ENCODE measurements around the gene AGBL1.
"Not testable (repeated sequence)": the region's sequence is repeated elsewhere in the genome, so short reads cannot be mapped to it uniquely, and the experiment has no call there.

AGBL1 gene

DNA sequence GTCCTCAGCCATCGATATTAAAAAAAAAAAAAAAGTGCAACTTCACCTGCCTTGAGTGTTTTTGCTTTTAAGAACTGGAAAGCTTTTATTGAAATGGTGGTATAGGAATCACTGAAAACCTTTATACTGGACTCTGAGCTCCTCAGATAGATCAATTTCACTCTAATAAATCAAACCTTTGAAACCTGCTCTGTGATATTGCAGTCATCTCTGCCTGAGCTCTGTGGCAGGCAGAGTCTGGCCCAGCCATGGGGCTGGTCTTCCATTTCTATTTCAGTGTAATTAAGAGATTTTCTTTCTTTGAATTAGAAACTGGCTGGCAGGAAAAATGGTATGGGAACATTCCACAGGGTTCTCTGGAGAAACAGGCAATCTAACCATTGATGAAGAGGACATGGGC lies 762.5 kb downstream of the AGBL1 start:
- DNase-seq = no peak

DNA sequence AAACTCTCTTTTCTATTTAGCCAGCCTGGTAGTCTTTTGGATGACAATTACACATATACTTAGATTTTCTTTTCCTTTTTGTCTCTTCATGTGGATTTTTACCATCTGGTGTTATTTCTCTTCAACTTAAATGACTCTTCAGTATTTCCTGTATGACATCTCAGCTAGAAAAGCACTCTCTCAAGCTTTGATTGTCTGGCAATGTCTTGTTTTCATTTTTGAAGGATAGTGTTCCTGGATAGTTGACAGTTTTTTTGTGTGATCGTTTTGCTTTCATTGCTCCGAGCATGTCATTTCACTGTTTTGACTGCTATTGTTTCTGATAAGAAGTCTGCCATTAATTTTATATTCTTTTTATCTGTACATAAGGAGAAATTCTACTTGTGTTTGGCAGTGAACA lies 766.4 kb downstream of the AGBL1 start:
- no peak for DNase-seq

DNA sequence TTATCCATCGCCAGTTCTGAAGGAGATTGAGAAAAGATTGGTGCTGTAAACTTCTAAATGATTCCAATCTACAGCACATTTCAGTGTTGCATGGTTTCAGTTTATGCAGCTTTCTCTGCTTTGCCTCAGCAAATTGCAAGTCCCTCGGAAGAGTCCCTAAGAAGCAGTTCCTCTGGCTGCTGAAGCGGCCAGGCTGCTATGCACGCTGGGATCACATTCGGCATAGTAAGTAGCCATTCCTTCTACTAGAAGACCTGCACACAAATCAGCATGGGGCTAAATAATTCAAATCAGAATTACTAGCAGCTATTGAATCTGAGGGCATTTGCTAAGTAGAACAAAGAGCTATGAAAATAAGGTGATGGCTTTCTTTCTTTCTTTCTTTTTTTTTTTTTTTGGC lies 769.5 kb downstream of the AGBL1 start:
- no peak for DNase-seq

DNA sequence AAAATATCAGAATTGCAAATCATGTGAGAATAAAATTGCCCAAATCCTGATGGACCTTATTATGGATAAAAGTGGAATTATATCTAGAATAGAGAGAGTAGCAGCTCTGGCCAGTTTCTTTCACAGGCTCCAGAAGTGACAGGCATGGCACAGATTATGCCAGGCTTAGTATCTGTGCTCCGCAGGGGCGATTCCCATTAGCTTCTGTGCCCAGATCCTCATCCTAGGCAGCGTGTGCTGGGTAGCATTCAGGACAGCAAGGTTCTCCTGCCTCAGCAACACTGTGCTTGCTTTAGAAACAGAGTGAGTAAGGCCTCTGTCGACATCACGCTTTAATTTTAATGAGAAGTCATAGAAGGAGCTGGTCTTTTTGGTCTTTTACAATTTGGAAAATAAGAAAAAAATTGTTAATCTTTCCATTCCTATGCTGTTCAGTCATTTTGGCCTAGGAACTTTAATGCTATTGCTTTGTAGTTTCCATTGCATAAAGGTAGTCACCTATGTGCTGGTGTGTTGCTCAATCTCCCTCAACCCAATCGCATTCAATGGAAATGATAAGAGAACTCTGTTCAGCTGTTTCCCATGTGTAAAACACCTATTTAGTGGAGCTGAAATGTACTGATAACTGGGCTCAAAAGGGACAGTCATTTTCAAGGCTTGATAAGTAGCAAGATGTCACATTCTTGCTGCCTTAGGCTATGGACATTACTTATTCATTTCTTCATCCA lies 770.1 kb downstream of the AGBL1 start:
- no peak for DNase-seq

DNA sequence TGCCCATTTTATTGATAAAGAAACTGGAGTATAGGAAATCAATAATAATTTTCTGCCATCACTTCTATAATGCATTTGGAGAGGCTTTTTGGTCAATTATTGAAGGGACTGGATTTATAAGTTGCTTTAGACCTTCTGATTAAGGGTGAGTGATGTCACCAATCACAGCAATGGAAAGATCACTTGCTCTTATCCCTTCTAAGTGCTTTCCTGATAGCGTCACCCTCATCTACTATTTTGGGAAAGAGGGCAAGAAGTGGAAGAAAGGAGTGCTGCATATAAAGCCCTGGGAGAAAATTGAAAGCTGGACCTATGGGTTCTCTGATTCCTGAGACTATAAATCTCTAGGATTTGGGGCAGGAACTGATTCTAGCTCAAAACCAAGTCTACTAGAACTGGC lies 771.3 kb downstream of the AGBL1 start:
- DNase-seq = no peak

DNA sequence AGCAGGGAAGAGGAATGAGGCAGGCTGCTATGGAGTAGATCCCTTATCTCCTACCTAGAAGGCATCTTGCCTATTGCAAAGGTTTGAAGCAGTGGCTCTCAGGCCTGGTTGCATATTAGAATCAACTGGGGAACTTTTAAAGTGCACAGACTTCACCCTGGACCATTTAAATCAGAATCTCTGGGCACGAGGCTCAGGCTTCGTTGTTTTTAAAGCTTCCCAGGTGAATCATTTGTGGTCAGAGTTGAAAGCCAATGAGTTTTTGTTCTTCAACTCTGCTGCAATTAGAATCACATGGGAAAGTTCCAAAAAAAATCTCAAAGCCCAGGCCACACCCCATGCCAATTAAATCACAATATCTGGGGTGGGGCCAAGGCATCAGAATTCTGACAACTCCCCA lies 773.1 kb downstream of the AGBL1 start:
- no peak for DNase-seq

DNA sequence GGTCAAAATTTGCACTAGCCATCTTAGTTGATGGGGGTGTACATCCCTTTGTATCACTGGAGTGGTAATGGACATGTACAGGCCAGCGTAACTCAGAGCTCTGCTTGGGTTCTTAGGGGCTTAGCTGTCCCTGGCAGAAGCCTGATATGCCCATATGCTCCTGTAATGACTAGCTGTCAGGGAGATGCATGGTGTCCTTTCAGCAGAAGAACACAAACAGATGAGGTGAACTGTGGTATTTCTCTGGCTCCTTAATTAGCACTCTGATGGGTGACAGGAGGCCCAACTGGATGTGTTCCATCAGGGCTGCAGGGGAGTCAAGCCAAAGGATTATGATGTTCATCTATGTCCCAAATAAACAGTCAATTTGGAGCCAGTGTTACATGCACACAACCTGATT lies 774.5 kb downstream of the AGBL1 start:
- DNase-seq = no peak

DNA sequence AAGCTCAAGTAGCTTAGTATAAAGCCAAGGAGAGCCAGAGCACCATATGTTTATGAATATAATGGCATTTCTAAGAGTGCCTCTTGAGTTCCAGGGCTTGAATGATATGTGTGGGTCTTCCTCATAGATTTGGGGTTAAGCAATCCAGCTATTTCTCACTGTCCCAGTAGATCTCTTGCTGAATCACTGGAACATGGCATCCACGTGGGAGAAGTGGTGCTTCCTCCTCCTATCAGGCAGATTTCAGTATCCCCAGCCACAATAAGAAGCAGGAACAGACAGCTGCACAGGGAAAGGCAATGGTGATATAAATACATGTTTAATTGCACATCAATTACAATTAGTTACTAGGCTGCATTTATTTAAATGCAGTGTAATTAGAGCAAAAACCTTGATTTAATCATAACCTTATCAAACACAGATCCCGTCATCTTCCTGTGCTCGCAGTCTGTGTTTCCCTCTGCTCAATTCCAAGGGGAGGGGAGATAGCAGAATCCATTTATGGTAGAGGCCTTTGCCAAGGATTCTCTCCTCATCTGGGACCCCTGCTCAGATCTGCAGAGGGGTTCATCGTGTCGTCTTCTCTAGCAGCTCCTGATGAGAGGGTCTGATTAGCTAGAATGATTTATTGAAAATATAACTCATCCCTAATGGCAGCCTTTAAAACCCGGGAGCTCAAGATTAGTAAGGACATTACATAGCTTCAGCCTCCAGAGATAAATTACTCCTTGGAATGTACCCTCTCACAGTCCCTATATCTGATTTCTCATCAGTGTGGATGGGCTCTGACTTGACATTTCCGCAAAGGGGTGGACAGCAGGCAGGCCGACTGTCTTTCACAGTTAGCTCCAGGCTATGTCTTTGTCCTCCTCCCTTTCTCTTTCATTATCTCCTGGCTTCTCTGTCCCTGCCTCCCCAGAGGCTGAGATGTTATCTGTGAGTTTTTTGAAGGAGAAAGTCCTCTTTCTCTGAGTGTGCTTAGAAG lies 775.9 kb downstream of the AGBL1 start:
- DNase-seq = no peak

DNA sequence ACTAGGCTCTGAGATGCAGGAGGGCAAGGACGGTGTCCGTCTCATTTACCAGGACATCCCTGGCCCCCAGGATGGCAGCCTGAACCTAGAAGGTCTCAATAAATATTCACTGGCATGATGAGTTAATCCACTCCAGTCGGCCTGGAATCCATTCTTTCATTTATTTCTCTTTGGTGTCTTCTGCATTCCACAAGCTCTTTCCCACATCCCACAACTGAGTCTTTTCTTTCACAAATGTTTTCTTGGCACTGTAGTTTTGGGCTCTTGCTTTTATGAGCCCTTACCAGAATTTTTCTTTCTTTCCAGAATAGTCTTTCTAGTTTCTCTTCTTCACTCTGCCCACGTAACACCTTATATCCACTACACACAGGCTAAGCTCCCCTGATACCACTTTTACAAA lies 778.0 kb downstream of the AGBL1 start:
- no peak for DNase-seq

DNA sequence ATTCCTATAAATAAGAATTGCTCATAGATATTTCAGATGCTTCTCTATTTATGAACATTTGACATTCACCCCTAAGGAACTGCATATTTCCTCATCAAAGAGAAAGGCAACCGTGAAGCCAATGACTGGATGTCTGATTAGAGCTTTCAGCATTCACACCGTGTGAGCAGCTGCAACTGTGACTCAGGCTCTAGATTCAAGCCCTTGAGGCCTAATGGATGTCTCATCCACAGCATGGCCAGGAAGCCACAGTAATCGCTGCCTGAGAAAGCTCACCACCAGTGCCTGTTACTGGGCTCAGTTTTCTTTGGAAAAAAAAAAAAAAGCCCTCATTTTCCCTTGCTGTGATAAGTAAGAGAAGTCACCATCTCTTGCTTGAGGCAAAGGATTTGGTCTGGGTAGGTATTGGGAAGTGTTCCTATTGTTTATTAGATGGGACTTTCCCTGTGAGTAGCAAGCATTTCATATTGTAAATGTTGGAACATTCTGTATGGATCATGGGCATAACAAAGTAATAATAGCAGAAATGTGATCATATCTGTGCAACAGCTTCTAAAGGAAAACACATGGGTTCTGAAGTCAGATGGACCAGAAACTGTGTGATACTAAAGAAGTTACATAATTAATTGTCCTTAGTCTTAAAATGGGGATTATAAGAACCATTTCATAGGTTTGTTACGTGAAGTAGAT lies 783.7 kb downstream of the AGBL1 start:
- no peak for DNase-seq

DNA sequence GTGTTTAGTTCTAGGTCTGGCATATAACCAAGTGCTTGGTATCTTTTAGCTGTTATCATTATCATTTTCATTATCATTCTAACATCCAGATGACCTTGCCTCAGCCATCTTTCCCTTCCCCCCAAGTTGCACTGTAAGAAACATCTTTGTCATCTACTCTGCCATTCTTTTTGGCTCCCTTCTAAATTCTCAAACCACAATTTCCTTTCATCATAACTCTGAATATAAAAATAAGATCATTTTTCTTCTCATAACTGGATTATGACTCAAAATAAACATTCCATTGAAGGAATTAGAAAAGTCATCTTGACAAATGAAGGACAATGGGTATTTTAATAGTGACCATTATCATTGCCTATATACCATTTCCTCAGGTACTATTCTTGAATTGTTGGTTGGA lies 786.2 kb downstream of the AGBL1 start:
- no peak for DNase-seq

DNA sequence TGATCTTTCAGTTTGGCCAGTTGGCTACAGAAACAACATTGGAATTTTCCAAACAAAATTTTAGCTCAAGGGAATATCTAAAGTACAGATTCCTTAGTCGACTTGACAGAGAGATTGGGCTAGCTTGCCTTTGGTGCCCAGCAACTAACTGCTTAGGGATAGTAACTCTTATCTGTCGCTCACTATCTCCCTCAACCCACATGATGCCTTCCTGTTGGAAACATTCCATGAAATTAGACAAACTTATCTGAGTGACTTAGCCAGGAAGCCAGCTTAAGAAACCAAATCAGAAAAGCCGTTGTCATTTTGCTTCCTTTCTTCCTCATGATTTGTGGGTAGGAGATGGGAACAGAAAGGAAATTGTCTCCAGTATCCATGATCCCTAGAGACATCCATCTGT lies 791.2 kb downstream of the AGBL1 start:
- no peak for DNase-seq

DNA sequence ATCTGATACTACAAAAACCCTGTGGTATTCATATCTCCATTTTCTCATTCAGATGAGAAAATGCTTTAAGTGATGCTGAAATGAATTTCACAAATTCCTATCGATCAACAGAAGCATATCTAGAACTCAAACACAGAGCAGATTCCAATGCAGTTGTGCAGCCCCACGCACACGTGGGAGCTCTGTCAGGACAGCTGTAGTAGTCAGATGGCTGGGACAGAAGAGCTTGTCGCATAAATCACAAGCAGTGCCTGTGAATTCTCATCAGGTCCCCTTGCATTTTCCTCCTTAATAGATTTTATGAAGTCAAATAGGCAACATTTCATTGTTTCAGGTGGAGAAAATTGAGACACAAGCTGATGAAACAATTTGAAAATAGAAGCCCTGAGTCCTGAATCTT lies 792.3 kb downstream of the AGBL1 start:
- DNase-seq = no peak

DNA sequence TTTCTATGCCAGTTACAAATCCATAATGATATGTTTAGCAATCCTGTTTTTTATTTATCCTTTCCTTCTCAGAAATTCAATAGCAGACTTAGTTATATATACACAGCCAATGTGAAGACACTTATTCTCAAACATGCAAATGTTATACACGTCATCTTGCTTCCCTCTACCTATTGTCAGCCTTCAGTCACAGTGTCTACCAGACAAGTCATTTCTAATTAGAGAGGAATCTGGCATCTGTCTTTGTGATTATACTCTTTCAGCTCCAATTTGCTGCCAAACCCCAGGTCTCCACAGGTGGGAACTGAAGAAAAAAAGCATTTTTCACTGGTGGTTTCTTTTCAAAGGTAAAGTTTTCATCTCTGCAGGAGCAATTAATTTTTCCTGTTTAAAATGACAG lies 793.1 kb downstream of the AGBL1 start:
- no peak for DNase-seq

DNA sequence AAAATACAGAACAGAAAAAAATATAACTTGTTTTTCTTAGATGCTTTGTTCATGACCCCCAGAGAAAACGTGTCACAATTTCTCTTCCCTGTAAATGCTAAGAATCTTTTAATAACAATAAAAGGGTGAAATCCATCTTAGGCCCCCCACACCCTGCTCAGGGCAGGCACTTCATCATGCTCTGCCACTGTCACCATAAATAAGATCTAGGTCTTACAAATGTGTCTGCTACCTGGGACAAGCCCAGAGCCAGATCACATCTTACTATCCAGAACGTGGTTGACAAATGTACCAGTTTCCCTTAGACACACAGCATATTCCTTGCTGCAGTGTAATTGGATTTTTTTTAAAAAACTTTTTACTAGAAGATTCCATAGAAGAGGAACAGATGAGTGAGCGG lies 795.4 kb downstream of the AGBL1 start:
- no peak for DNase-seq

DNA sequence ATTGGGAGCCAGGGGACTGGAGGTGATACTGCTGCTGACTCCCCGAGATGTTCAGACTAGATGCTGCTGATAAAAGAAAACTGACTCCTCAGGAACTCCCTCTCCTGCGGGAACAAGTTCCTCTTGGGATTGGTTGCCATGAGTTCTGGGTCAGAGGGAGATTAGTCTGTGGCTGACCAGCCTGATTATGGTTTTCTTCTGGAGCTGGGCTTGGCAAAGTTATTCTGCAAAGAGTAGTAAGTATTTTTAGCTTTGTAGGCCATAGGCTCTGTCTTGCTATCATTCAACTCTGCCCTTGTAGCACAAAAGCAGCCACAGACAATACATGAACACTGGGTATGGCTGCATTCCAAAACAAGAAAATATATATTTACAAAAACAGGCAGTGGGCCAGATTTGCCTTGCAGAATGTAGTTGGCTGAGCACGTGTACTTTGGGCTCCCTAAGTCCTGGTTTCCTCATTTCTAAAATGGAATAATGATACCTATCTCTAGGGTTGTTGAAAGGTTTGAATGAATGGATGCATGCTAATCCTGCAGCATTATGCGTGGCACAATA lies 796.8 kb downstream of the AGBL1 start:
- no peak for DNase-seq

DNA sequence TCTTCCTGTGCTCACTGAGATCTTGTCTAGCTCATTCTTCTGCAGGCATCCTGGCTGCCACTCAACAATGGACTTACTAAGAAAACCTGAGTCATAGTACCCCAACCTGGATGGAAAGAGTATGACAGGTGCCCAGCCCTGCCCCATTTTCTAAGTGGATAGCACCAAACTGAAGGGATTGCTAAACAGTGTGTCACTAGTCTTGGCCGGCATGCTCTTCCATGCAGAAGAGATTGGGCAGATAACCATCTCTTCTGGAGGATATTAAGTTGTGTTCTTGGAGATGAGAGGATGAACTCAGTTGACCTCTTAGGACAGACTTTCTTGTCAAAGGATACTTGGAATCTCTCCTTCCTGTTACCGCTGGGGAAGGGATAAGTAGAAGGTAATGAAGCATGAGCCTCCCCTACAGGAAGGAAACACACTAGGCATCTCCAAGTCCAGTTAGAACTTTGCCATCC lies 797.5 kb downstream of the AGBL1 start:
- no peak for DNase-seq

DNA sequence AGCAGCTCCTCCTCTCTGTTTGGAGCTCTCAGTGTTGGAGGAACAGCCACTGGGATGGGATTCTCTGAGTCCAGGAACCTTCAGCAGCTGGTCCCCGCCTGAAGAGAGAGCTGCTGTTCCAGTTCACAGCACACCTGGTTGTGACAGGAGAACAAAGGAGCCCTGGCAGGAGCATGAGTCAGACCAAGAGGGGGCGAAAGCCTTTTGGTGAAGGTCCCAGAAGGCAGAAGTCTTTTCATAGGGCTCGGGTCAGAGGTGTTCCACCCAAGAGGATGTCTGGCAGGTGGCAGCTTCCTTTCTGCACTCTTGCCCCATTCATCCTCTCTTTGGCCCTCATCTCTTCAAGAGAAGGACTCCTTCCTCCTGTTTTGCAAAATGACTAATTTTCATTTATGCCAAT lies 799.2 kb downstream of the AGBL1 start:
- not testable (repeated sequence) for DNase-seq

DNA sequence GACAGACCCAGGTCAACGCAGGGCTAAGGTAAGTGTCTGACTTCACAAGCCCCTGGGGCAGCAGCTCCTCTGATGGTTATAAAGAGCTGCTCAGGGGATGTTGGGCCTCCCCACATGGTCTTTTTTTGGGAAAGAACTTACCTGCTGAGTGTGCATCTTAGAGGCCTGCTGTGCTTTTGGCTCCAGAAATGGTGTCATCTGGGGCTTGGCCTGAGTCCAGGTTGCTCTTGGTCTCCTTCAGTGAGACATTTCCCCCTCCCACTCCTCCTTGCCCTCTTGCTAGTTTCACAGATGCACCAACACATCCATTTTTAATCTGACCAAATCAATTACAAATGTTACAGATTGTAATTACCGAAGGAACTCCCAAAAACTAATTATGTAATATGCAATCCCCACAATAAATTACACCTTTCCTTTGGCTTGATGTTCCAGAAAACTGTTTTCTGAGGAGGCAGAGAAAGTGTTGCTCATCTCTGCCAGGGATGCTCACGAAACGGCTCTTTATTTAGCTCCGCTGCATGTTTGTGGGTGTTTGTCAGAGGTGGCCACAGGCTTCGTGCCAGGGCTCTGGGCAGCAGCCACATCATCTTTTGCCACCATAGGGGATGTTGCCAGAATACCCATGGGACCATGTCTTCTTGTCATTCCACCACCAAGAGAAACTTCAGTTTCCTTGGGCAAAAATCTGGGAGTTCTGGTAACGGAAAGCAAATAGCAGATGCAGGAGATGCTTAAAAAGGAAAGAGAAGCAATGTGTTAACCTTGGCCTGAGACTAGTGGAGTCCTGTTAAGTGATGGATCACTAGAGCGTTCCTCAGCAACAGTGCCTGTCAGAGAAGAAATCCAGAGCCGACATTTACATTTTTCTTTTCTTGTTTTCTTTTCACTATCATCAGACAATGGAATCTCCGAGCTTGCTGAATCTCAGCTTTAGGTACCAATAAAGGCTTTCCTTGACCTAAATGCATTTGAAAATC lies 799.9 kb downstream of the AGBL1 start:
- no peak for DNase-seq

DNA sequence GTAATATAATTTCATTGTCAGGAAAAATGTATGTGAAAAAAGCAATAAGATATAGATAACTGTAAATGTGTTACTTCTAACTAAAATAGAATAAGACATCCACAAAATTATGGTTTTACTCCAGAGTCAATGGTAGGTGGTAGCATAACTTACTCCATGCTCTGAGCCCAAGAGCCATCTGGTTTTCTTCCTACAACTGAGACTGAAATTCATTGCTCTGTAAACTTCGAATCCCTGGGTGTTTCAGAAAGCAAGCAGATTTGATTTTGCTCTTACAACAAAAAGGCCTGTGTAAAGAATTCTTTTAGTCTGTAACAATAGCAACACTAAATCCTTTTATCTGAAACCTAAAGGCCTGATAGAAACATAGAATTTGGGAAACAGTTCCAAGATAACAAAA lies 805.9 kb downstream of the AGBL1 start:
- DNase-seq = no peak

DNA sequence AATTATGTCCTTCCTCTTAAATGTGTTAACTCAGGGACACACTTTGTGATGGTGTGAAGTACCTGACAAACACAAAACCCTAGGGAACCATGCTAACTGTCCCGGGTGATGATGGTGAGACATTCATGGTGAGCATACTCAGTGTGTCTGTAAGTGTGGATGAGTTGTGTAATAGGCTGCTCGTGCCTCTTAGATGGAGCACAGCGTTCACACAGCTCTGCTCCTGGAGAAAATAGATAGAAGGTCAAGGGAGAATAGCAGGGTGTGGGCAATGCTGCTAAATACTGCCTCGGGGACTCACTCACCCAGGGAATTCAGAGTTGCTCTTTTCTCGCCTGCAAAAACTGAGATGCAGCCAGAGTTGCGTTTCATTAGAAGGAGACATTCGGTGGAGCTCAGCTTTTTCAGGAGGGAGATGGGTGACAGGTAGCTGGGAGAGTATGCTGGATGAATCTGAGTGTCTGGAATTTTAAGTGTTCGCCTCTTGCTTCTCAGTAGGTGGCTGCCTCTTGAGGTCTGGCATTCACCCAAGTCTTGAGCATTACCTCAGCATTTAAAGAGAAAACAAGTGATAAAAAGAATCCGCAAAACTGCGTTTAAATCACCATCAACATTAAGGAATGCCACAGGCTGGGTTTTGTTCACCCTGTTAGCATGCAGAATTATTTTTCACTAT lies 813.2 kb downstream of the AGBL1 start:
- no peak for DNase-seq
